Effector memory CD8-positive, alpha-beta T cell (primary cell): ENCODE measurements around the gene ZNF268.

Experiments used
- ATAC-seq: fragments of 150-1000 bp; cut with Tn5 transposase; replicated peaks from 2 replicates; pipeline ENCODE4 v1.10.0; 2021; ENCODE audit warnings: mild to moderate bottlenecking, moderate library complexity
- DNase-seq, 3 experiments: peaks; one replicate each; pipeline ENCODE4 v3.0.0; 2021
- H3K27ac Mint-ChIP-seq, 2 donors: one replicate each; pipeline ENCODE4 v1.8.0; 2022; ENCODE audit warnings: mild to moderate bottlenecking in 2 of 2, mixed read lengths in 2 of 2, moderate library complexity in 2 of 2
- H3K27me3 Mint-ChIP-seq, 2 donors: one replicate each; pipeline ENCODE4 v1.8.0; 2022; ENCODE audit warnings: mixed read lengths in 2 of 2
- H3K36me3 Mint-ChIP-seq: one replicate; pipeline ENCODE4 v1.8.0; 2022; ENCODE audit warnings: mild to moderate bottlenecking, moderate library complexity, mixed read lengths; ENCODE audit not compliant: insufficient read depth
- H3K4me1 Mint-ChIP-seq, 2 donors: one replicate each; pipeline ENCODE4 v1.8.0; 2022; ENCODE audit warnings: low read depth in 2 of 2, mixed read lengths in 2 of 2
- H3K4me3 Mint-ChIP-seq, 2 donors: one replicate each; pipeline ENCODE4 v1.8.0; 2022; ENCODE audit warnings: mild to moderate bottlenecking in 2 of 2, mixed read lengths in 2 of 2, moderate library complexity in 2 of 2
- H3K9me3 Mint-ChIP-seq, 2 donors: one replicate each; pipeline ENCODE4 v1.8.0; 2022; ENCODE audit warnings: mixed read lengths in 2 of 2

Gene ZNF268

GRCh38 chr12:133203344-133204263, 22.3 kb downstream of the ZNF268 start:
- Mint-ChIP-seq H3K9me3 (peaks cover 17 to 19% of the 10 kb centered on the region in 2 donors), H3K27ac (peak overlapping the region in 1 of 2 donors; percentile 10), H3K27me3 (no peaks in the 10 kb centered on the region), H3K36me3 (peaks cover 36% of the 10 kb centered on the region), H3K4me3 (no peak overlapping the region), H3K4me1 (peaks cover 0 to 4% of the 10 kb centered on the region in 2 donors)
- ATAC-seq: no peak
- DNase-seq: no peak

GRCh38 chr12:133204264-133204603, 22.9 kb downstream of the ZNF268 start:
- Mint-ChIP-seq H3K27ac (no peak overlapping the region), H3K4me1 (peaks cover 0 to 4% of the 10 kb centered on the region in 2 donors), H3K4me3 (no peak overlapping the region), H3K27me3 (no peaks in the 10 kb centered on the region), H3K36me3 (peaks cover 36% of the 10 kb centered on the region), H3K9me3 (peaks cover 17 to 19% of the 10 kb centered on the region in 2 donors)
- ATAC-seq (no peak), DNase-seq (no peak)

- Mint-ChIP-seq H3K4me3 (no peak overlapping the region), H3K36me3 (peaks cover 22% of the 10 kb centered on the region), H3K27ac (no peak overlapping the region), H3K9me3 (peaks cover 2 to 6% of the 10 kb centered on the region in 2 donors), H3K27me3 (no peaks in the 10 kb centered on the region), H3K4me1 (no peaks in the 10 kb centered on the region)
- DNase-seq: no peak
- no peak for ATAC-seq
These were observed 25.1 kb downstream of the ZNF268 start for GRCh38 chr12:133206390-133206789.

- Mint-ChIP-seq H3K9me3 (peaks cover 11 to 56% of the 10 kb centered on the region in 2 donors), H3K4me1 (no peaks in the 10 kb centered on the region), H3K4me3 (no peak overlapping the region), H3K27ac (no peak overlapping the region), H3K27me3 (peaks cover 0 to 17% of the 10 kb centered on the region in 2 donors), H3K36me3 (peaks cover 3% of the 10 kb centered on the region)
- DNase-seq (no peak), ATAC-seq (no peak)
These were observed 34.4 kb downstream of the ZNF268 start for GRCh38 chr12:133215724-133216123.

- Mint-ChIP-seq H3K4me3 (no peak overlapping the region), H3K27ac (no peak overlapping the region), H3K27me3 (peaks cover 0 to 17% of the 10 kb centered on the region in 2 donors), H3K4me1 (no peaks in the 10 kb centered on the region), H3K9me3 (peaks cover 7 to 49% of the 10 kb centered on the region in 2 donors), H3K36me3 (peaks cover 6% of the 10 kb centered on the region)
- DNase-seq: no peak
- ATAC-seq: no peak
These were observed 35.9 kb downstream of the ZNF268 start for GRCh38 chr12:133217219-133217618.

- no peak for ATAC-seq
- Mint-ChIP-seq H3K9me3 (peaks cover 7 to 36% of the 10 kb centered on the region in 2 donors), H3K4me1 (no peaks in the 10 kb centered on the region), H3K27ac (no peak overlapping the region), H3K36me3 (peaks cover 3% of the 10 kb centered on the region), H3K4me3 (no peak overlapping the region), H3K27me3 (peaks cover 0 to 17% of the 10 kb centered on the region in 2 donors)
- DNase-seq: no peak
These were observed 39.2 kb downstream of the ZNF268 start for GRCh38 chr12:133220521-133220920.

GRCh38 chr12:133221241-133221640, 39.9 kb downstream of the ZNF268 start:
- H3K4me1 Mint-ChIP-seq: no peaks in the 10 kb centered on the region
- ATAC-seq (no peak), DNase-seq (no peak)
- H3K27ac Mint-ChIP-seq: no peak overlapping the region
- H3K4me3 Mint-ChIP-seq: no peak overlapping the region
- peaks cover 0 to 17% of the 10 kb centered on the region in 2 donors for H3K27me3 Mint-ChIP-seq
- H3K9me3 Mint-ChIP-seq: peaks cover 7 to 36% of the 10 kb centered on the region in 2 donors
- H3K36me3 Mint-ChIP-seq: peaks cover 3% of the 10 kb centered on the region

GRCh38 chr12:133222211-133222610, 40.9 kb downstream of the ZNF268 start:
- no peak overlapping the region for H3K4me3 Mint-ChIP-seq
- peaks cover 0 to 17% of the 10 kb centered on the region in 2 donors for H3K27me3 Mint-ChIP-seq
- peaks cover 3% of the 10 kb centered on the region for H3K36me3 Mint-ChIP-seq
- no peak overlapping the region for H3K27ac Mint-ChIP-seq
- H3K4me1 Mint-ChIP-seq: no peaks in the 10 kb centered on the region
- no peak for DNase-seq
- peaks cover 7 to 36% of the 10 kb centered on the region in 2 donors for H3K9me3 Mint-ChIP-seq
- ATAC-seq: no peak

- no peak overlapping the region for H3K4me3 Mint-ChIP-seq
- peaks cover 8 to 30% of the 10 kb centered on the region in 2 donors for H3K9me3 Mint-ChIP-seq
- ATAC-seq (no peak), DNase-seq (no peak)
- peaks cover 3% of the 10 kb centered on the region for H3K36me3 Mint-ChIP-seq
- no peaks in the 10 kb centered on the region for H3K4me1 Mint-ChIP-seq
- H3K27ac Mint-ChIP-seq: no peak overlapping the region
- peaks cover 10 to 21% of the 10 kb centered on the region in 2 donors for H3K27me3 Mint-ChIP-seq
These were observed 44.2 kb downstream of the ZNF268 start for GRCh38 chr12:133225527-133225926.

- H3K36me3 Mint-ChIP-seq: no peaks in the 10 kb centered on the region
- no peak overlapping the region for H3K27ac Mint-ChIP-seq
- H3K9me3 Mint-ChIP-seq: peaks cover 10 to 30% of the 10 kb centered on the region in 2 donors
- H3K27me3 Mint-ChIP-seq: peaks cover 10 to 21% of the 10 kb centered on the region in 2 donors
- no peak overlapping the region for H3K4me3 Mint-ChIP-seq
- no peaks in the 10 kb centered on the region for H3K4me1 Mint-ChIP-seq
- no peak for ATAC-seq
- no peak for DNase-seq
These were observed 45.4 kb downstream of the ZNF268 start for GRCh38 chr12:133226690-133227089.

GRCh38 chr12:133227281-133227852, 46.1 kb downstream of the ZNF268 start:
- H3K9me3 Mint-ChIP-seq: peaks cover 10 to 30% of the 10 kb centered on the region in 2 donors
- H3K27ac Mint-ChIP-seq: no peak overlapping the region
- H3K4me1 Mint-ChIP-seq: no peaks in the 10 kb centered on the region
- H3K27me3 Mint-ChIP-seq: peaks cover 10 to 21% of the 10 kb centered on the region in 2 donors
- DNase-seq: no peak
- H3K4me3 Mint-ChIP-seq: no peak overlapping the region
- ATAC-seq: no peak
- H3K36me3 Mint-ChIP-seq: no peaks in the 10 kb centered on the region

GRCh38 chr12:133231001-133231400, 49.7 kb downstream of the ZNF268 start:
- ATAC-seq (no peak), DNase-seq (no peak)
- Mint-ChIP-seq H3K36me3 (peaks cover 2% of the 10 kb centered on the region), H3K27me3 (peaks cover 10 to 21% of the 10 kb centered on the region in 2 donors), H3K27ac (no peak overlapping the region), H3K4me3 (no peak overlapping the region), H3K9me3 (peaks cover 16 to 23% of the 10 kb centered on the region in 2 donors), H3K4me1 (peaks cover 0 to 4% of the 10 kb centered on the region in 2 donors)

GRCh38 chr12:133233006-133233405, 51.7 kb downstream of the ZNF268 start:
- DNase-seq (no peak), ATAC-seq (no peak)
- H3K27me3 Mint-ChIP-seq: peaks cover 10 to 21% of the 10 kb centered on the region in 2 donors
- no peak overlapping the region for H3K27ac Mint-ChIP-seq
- peaks cover 0 to 4% of the 10 kb centered on the region in 2 donors for H3K4me1 Mint-ChIP-seq
- no peak overlapping the region for H3K4me3 Mint-ChIP-seq
- H3K36me3 Mint-ChIP-seq: peaks cover 2% of the 10 kb centered on the region
- peaks cover 16 to 22% of the 10 kb centered on the region in 2 donors for H3K9me3 Mint-ChIP-seq
